Measurements from ENCODE around the gene UFSP2. TPM values are rescaled to one million over a fixed set of nuclear protein-coding genes. Genes with fewer than 3 reads are reported as not detected.

The UFSP2 gene
- total RNA-seq, 2 donors from 2014 or later = 35.1 to 44.7 TPM

DNA sequence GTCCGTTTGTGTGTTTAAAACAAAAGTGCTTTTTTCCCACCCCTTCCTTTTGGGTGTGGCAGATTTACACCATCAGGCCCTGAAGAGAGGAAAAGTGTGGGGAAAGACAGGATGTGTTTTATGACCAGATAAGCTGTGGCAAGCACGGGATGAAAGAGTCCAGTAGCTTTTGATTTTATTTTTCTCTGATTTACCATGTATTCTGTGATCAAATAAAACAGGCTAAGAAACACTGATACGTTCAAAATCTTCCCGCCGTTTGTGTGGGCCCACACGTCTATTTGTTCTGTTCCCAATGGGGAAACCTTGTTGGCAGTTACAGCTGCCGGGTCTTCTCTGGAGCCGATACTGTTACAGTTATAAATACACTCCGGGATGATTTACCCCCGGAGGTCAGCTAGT lies 40.8 kb downstream of the UFSP2 start:
- TF ChIP-seq, protein P1, sequence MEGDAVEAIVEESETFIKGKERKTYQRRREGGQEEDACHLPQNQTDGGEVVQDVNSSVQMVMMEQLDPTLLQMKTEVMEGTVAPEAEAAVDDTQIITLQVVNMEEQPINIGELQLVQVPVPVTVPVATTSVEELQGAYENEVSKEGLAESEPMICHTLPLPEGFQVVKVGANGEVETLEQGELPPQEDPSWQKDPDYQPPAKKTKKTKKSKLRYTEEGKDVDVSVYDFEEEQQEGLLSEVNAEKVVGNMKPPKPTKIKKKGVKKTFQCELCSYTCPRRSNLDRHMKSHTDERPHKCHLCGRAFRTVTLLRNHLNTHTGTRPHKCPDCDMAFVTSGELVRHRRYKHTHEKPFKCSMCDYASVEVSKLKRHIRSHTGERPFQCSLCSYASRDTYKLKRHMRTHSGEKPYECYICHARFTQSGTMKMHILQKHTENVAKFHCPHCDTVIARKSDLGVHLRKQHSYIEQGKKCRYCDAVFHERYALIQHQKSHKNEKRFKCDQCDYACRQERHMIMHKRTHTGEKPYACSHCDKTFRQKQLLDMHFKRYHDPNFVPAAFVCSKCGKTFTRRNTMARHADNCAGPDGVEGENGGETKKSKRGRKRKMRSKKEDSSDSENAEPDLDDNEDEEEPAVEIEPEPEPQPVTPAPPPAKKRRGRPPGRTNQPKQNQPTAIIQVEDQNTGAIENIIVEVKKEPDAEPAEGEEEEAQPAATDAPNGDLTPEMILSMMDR (IDR thresholded peaks at IDR 0.05) = no peak
- ATAC-seq (ENCODE audit: insufficient number of reproducible peaks, low FRiP score, low read depth) (no peak), DNase-seq (ENCODE audit: low spot score) (no peak)
- Histone ChIP-seq H3K4me3 (peak overlapping the region; percentile 27), H3K9me3 (no peaks in the 10 kb centered on the region), H3K36me3 (no peaks in the 10 kb centered on the region), H3K4me1 (ENCODE audit: control insufficient read depth in 1 of 2, low read depth in 2 of 2) (peaks cover 3 to 11% of the 10 kb centered on the region in 2 donors), H3K27ac (no peak overlapping the region), H3K27me3 (replicated peaks; ENCODE audit: insufficient read depth) (no peaks in the 10 kb centered on the region)

DNA sequence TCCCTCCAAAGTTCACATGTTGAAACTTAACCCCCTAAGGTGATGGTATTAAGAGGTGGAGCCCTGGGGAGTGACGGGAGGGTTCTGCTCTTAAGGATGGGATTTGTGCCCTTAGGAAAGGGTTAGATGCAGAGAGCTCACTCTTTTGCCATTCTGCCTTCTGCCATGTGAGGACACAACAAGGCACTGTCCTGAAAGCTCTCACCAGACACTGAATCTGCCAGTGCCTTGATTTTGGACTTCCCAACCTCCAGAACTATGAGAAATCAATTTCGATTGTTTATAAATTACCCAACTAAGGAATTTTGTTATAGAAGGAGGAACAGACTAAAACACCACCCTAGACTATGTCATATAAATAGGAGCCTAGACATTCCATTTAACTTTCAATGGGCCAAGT lies 41.7 kb downstream of the UFSP2 start:
- Histone ChIP-seq H3K9me3 (no peaks in the 10 kb centered on the region), H3K27ac (no peak overlapping the region), H3K27me3 (replicated peaks; ENCODE audit: insufficient read depth) (no peaks in the 10 kb centered on the region), H3K4me3 (no peak overlapping the region), H3K36me3 (no peaks in the 10 kb centered on the region), H3K4me1 (ENCODE audit: control insufficient read depth in 1 of 2, low read depth in 2 of 2) (peaks cover 3 to 11% of the 10 kb centered on the region in 2 donors)
- TF ChIP-seq, protein P1 (IDR thresholded peaks at IDR 0.05) = no peak
- ATAC-seq (ENCODE audit: insufficient number of reproducible peaks, low FRiP score, low read depth) (no peak), DNase-seq (ENCODE audit: low spot score) (no peak)

- H3K27ac ChIP-seq = no peak overlapping the region
- TF ChIP-seq, protein P1 (IDR thresholded peaks at IDR 0.05) = no peak
- H3K27me3 ChIP-seq (replicated peaks; ENCODE audit: insufficient read depth) = no peaks in the 10 kb centered on the region
- no peaks in the 10 kb centered on the region for H3K9me3 ChIP-seq
- H3K36me3 ChIP-seq = peaks cover 2% of the 10 kb centered on the region
- peaks cover 3 to 11% of the 10 kb centered on the region in 2 donors for H3K4me1 ChIP-seq (ENCODE audit: control insufficient read depth in 1 of 2, low read depth in 2 of 2)
- ATAC-seq (ENCODE audit: insufficient number of reproducible peaks, low FRiP score, low read depth) (no peak), DNase-seq (ENCODE audit: low spot score) (no peak)
- H3K4me3 ChIP-seq = no peak overlapping the region
Measured at GRCh38 chr4:185383451-185383850, 42.3 kb downstream of the UFSP2 start.

- no peak for ATAC-seq (ENCODE audit: insufficient number of reproducible peaks, low FRiP score, low read depth)
- Histone ChIP-seq H3K4me1 (ENCODE audit: control insufficient read depth in 1 of 2, low read depth in 2 of 2) (peaks cover 3 to 11% of the 10 kb centered on the region in 2 donors), H3K27me3 (replicated peaks; ENCODE audit: insufficient read depth) (no peaks in the 10 kb centered on the region), H3K9me3 (no peaks in the 10 kb centered on the region), H3K27ac (no peak overlapping the region), H3K4me3 (no peak overlapping the region), H3K36me3 (peaks cover 5% of the 10 kb centered on the region)
- no peak for DNase-seq (ENCODE audit: low spot score)
- TF ChIP-seq, protein P1 (IDR thresholded peaks at IDR 0.05) = no peak
Measured at GRCh38 chr4:185382754-185383153, 43.0 kb downstream of the UFSP2 start.

GRCh38 chr4:185381288-185382196 lies 44.2 kb downstream of the UFSP2 start:
- peaks cover 3 to 11% of the 10 kb centered on the region in 2 donors for H3K4me1 ChIP-seq (ENCODE audit: control insufficient read depth in 1 of 2, low read depth in 2 of 2)
- H3K9me3 ChIP-seq = no peaks in the 10 kb centered on the region
- no peak overlapping the region for H3K27ac ChIP-seq
- peaks cover 5% of the 10 kb centered on the region for H3K36me3 ChIP-seq
- ATAC-seq (ENCODE audit: insufficient number of reproducible peaks, low FRiP score, low read depth) (no peak), DNase-seq (ENCODE audit: low spot score) (no peak)
- H3K4me3 ChIP-seq = no peak overlapping the region
- no peaks in the 10 kb centered on the region for H3K27me3 ChIP-seq (replicated peaks; ENCODE audit: insufficient read depth)
- TF ChIP-seq, protein P1 (IDR thresholded peaks at IDR 0.05) = no peak

All from thoracic aorta (tissue), 2 donors.